GM12878 (cell line): ENCODE data around the gene PIGZ. TPM values are rescaled to one million over a fixed set of nuclear protein-coding genes. Genes with fewer than 3 reads are reported as not detected.

Experiments
- ATAC-seq: fragments of 200-7000 bp; cut with Tn5 transposase; 3 replicates; pipeline ENCODE4 v1.9.1; 2020; ENCODE audit warnings: mild to moderate bottlenecking, moderate library complexity
- BruUV-seq: library from RNA; stranded (reverse); fragments of 400-500 nt; replicated peaks from 2 replicates; lab custom pipeline; 2021; lab: Mats Ljungman, UMichigan
- CTCF ChIA-PET: fragments of 300-600 bp; sonication (Branson Sonifier 250); formaldehyde crosslinking; extraction: SDS; loops from one replicate; lab custom pipeline; 2021; ENCODE audit warnings: inconsistent platforms; lab: Yijun Ruan, JAX
- POLR2A ChIA-PET: fragments of 350-600 bp; formaldehyde crosslinking; extraction: SDS; loops from one replicate; lab custom pipeline; 2021; ENCODE audit warnings: inconsistent platforms; lab: Charles Lee
- RAD21 ChIA-PET: fragments of 300-600 bp; sonication (Branson Sonifier 250); formaldehyde crosslinking; loops from one replicate; lab custom pipeline; 2023; ENCODE audit warnings: antibody characterized with exemption; ENCODE audit not compliant: unreplicated experiment; lab: Charles Lee
- SMC1A ChIA-PET: fragments of 300-600 bp; sonication (Branson Sonifier 250); formaldehyde crosslinking; loops from one replicate; lab custom pipeline; 2023; ENCODE audit not compliant: unreplicated experiment, uncharacterized antibody; lab: Charles Lee
- DNase-seq: peaks from one replicate; pipeline ENCODE4 v3.0.0-alpha.2; 2011; ENCODE audit warnings: low read depth, low spot score
- FAIRE-seq: peaks from 3 replicates; lab custom pipeline; 2011; peaks lifted over from hg19 to GRCh38; lab: Jason Lieb, UNC
- H2AFZ ChIP-seq: 2 replicates; pipeline ENCODE4 v1.6.0; 2011; ENCODE audit warnings: low read depth, low read length, control low read depth; ENCODE audit not compliant: control insufficient read depth
- H3K27ac ChIP-seq: 2 replicates; pipeline ENCODE4 v1.5.1; 2011; ENCODE audit warnings: control low read depth; ENCODE audit not compliant: control insufficient read depth, insufficient read depth
- H3K27me3 ChIP-seq, 2 experiments: replicated peaks in 1 of 2; 2 replicates each; pipeline versions ENCODE4 v1.6.0 to v1.6.1; 2011; ENCODE audit warnings: low read length in 1 of 2; ENCODE audit not compliant: control insufficient read depth in 2 of 2, insufficient read depth in 2 of 2
- H3K36me3 ChIP-seq, 2 experiments: 2 replicates each; pipeline ENCODE4 v1.5.1; 2011; ENCODE audit warnings: low read length in 1 of 2; ENCODE audit not compliant: control insufficient read depth in 2 of 2, insufficient read depth in 2 of 2
- H3K4me1 ChIP-seq: 2 replicates; pipeline ENCODE4 v1.6.1; 2011; ENCODE audit warnings: mild to moderate bottlenecking, low read length, moderate library complexity, mixed read lengths; ENCODE audit not compliant: control insufficient read depth, insufficient read depth
- H3K4me2 ChIP-seq: 2 replicates; pipeline ENCODE4 v1.6.0; 2011; ENCODE audit warnings: control low read depth; ENCODE audit not compliant: control insufficient read depth, insufficient read depth
- H3K4me3 ChIP-seq: fragments of 200-600 bp; sonication (generic); 2 replicates; pipeline ENCODE4 v1.5.1; 2016
- H3K79me2 ChIP-seq: 2 replicates; pipeline ENCODE4 v1.6.0; 2011; ENCODE audit warnings: low read length; ENCODE audit not compliant: control insufficient read depth, insufficient read depth
- H3K9ac ChIP-seq: 2 replicates; pipeline ENCODE4 v1.8.0; 2011; ENCODE audit warnings: low read length, control low read depth, mixed read lengths; ENCODE audit not compliant: control insufficient read depth, insufficient read depth
- H3K9me3 ChIP-seq: replicated peaks from 3 replicates; pipeline ENCODE4 v1.5.1; 2011; ENCODE audit warnings: mild to moderate bottlenecking, low read length; ENCODE audit not compliant: control insufficient read depth, insufficient read depth
- H4K20me1 ChIP-seq: 2 replicates; pipeline ENCODE4 v1.6.0; 2011; ENCODE audit not compliant: control insufficient read depth, insufficient read depth
- CHD1 ChIP-seq: IDR thresholded peaks from 2 replicates; pipeline ENCODE4 v1.6.1; 2012; ENCODE audit warnings: low read depth, low read length, improper control_type of control experiment
- ESRRA ChIP-seq: IDR thresholded peaks from 2 replicates; pipeline ENCODE4 v1.6.1; 2012; ENCODE audit warnings: mild to moderate bottlenecking, low read length, improper control_type of control experiment
- RB1 ChIP-seq: fragments of 450-650 bp; formaldehyde crosslinking; IDR thresholded peaks from 2 replicates; pipeline ENCODE4 v1.6.1; 2017; ENCODE audit warnings: mild to moderate bottlenecking, borderline replicate concordance
- SMAD5 ChIP-seq: IDR thresholded peaks from 2 replicates; pipeline ENCODE4 v1.6.1; 2016; ENCODE audit warnings: antibody characterized with exemption, low read depth
- WGBS: methylation state at CpG from one replicate; pipeline ENCODE4 v1.1.6; 2016; ENCODE audit warnings: low lambda C conversion rate; ENCODE audit not compliant: insufficient replicate concordance, insufficient coverage; ENCODE audit errors: missing lambda C conversion rate; 5-methylcytosine and 5-hydroxymethylcytosine counted together
- in situ Hi-C: fragments of 300-500 bp; cut with MboI; formaldehyde crosslinking; loops from 9 replicates; pipeline ENCODE4 v1.14.3; 2018; ENCODE audit warnings: mixed read lengths
- intact Hi-C: fragments of 100-400 bp; cut with micrococcal nuclease; formaldehyde crosslinking; loops from one replicate; pipeline ENCODE4 v1.14.2; 2022; ENCODE audit not compliant: unreplicated experiment
- polyA plus RNA-seq, 11 experiments: library from polyadenylated mRNA; depleted of rRNA in 4 of 11; unstranded in 6 of 11; stranded (reverse) in 5 of 11; fragments of >200 nt; fragmentation: Nextera tagmentation in 4 of 11; fragmentation: Illumina TruSeq in 1 of 11; extraction: Ambion mirVana in 4 of 11; extraction: Trizol in 1 of 11; gene quantifications; 1 replicate in 1 of 11; 2 replicates in 10 of 11; pipeline versions ENCODE4 v1.2.1 to v1.2.3, GENCODE V29; 2011 to 2016; ENCODE audit warnings: inconsistent platforms in 2 of 11, missing spikeins in 2 of 11, low read depth in 1 of 11
- total RNA-seq, 4 experiments: library from RNA; depleted of rRNA in 3 of 4; stranded (reverse); fragments of >200 nt in 3 of 4; fragmentation: Illumina TruSeq in 1 of 4; extraction: Trizol in 1 of 4; gene quantifications; 2 replicates each; pipeline versions ENCODE4 v1.2.1 to v1.2.3, GENCODE V29; 2013 to 2021
- TF ChIP-seq, protein P1 (sequence below): fragments of 450-650 bp; formaldehyde crosslinking; IDR thresholded peaks from 2 replicates; pipeline ENCODE4 v1.5.0; 2022; ENCODE audit warnings: mild to moderate bottlenecking, missing genetic modification characterization

The PIGZ gene
- total and polyA plus RNA-seq, 10 of the 15 experiments (the other 5 are each of a cell fraction or from before 2014, with no cell fraction given): 0.06 to 1.2 (median 0.64) TPM

DNA sequence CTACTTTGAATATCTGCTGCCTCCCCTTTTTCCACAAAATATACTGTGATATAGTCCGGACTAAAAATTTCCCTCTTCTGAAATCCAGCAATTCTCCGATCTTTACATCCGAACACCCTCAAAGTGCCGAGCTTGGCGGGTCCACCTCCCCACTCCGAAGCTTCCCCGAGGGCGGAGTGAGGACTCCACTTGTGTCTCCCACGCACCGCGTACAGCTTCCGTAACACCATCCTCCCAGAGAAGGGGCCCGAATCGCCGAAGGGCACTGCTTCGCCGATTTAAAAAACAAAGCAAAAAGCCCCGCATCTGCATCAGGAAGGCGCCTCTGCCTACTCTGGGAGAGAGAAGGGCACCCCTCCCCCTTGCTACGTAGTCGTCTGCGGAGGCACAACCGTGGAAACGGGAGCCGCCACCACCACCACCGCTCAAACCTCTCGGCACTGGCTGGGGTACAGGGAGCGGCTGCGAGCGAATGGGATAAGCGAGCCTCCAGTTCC lies 26.9 kb downstream of the PIGZ start (continued):
- TF ChIP-seq, protein P1, sequence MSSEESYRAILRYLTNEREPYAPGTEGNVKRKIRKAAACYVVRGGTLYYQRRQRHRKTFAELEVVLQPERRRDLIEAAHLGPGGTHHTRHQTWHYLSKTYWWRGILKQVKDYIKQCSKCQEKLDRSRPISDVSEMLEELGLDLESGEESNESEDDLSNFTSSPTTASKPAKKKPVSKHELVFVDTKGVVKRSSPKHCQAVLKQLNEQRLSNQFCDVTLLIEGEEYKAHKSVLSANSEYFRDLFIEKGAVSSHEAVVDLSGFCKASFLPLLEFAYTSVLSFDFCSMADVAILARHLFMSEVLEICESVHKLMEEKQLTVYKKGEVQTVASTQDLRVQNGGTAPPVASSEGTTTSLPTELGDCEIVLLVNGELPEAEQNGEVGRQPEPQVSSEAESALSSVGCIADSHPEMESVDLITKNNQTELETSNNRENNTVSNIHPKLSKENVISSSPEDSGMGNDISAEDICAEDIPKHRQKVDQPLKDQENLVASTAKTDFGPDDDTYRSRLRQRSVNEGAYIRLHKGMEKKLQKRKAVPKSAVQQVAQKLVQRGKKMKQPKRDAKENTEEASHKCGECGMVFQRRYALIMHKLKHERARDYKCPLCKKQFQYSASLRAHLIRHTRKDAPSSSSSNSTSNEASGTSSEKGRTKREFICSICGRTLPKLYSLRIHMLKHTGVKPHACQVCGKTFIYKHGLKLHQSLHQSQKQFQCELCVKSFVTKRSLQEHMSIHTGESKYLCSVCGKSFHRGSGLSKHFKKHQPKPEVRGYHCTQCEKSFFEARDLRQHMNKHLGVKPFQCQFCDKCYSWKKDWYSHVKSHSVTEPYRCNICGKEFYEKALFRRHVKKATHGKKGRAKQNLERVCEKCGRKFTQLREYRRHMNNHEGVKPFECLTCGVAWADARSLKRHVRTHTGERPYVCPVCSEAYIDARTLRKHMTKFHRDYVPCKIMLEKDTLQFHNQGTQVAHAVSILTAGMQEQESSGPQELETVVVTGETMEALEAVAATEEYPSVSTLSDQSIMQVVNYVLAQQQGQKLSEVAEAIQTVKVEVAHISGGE: no peak
- 0 out of 2 replicates have a peak, but pooled peaks have one; percentile 59 for TF ChIP-seq RB1
- TF ChIP-seq CHD1: peak; percentile 81; the same call in 1 of the 2 replicates
- no peak for TF ChIP-seq SMAD5

DNA sequence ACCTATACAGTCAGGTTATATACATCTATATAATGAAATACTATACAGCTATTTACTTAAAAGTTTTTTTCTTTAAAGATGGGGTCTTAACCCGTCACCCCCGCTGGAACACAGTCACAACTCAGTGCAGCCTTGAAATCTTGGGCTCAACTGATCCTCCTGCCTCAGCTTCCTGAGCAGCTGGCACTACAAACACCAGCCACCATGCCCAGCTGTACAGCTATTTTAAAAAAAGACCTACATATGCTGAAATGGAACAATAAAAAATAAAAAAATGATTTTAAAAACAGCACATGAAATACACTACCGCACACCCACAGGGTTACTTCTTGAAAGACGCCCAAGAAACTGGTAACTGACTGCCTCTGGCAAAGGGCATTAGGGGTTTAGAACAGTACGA lies 30.1 kb downstream of the PIGZ start:
- 98% methylated on average over 5 of the region's 5 CpGs for WGBS
- Histone ChIP-seq H3K4me2 (no peak overlapping the region), H3K27ac (no peak overlapping the region), H3K79me2 (peaks cover 54% of the 10 kb centered on the region), H3K4me3 (no peak overlapping the region), H3K36me3 (peaks cover 13 to 29% of the 10 kb centered on the region in 2 experiments), H3K9me3 (no peaks in the 10 kb centered on the region), H2AFZ (no peak overlapping the region), H3K9ac (no peak overlapping the region), H3K27me3 (no peaks in the 10 kb centered on the region), H4K20me1 (no peaks in the 10 kb centered on the region), H3K4me1 (peaks cover 6% of the 10 kb centered on the region)
- RAD21 ChIA-PET: interaction anchor here (4.4 kb wide), 1 partner anchor 70 kb away, joined by 46 read pairs; the partner anchor contains the start of gene SENP5
- FAIRE-seq: no peak
- intact Hi-C loops: loop anchor here (1.0 kb wide), 1 partner anchor 66 kb away; no protein-coding TSS in a partner anchor
- no peak for DNase-seq
- SMC1A ChIA-PET: interaction anchor here (1.0 to 5.5 kb wide), 5 partner anchors 8 to 238 kb away, joined by 3 to 38 read pairs (median 3); no protein-coding TSS in a partner anchor
- TF ChIP-seq ESRRA: no peak
- CTCF ChIA-PET: interaction anchor here (1.0 to 5.1 kb wide), 4 partner anchors 32 to 100 kb away, joined by 3 to 39 read pairs (median 4); no protein-coding TSS in a partner anchor
- ATAC-seq: no peak
- in situ Hi-C loops: no loop called here
- BruUV-seq: no TSS peak
- POLR2A ChIA-PET: interaction anchor here (0.7 to 4.7 kb wide), 2 partner anchors 10 to 70 kb away, joined by 3 to 40 read pairs; partner anchors contain the start of gene SENP5
